HTERT RPE-1 (cell line): Measurements from ENCODE around the gene CIT.

Source experiments
- in situ Hi-C: fragments of 300-500 bp; cut with MboI; formaldehyde crosslinking; loops from 4 replicates; pipeline ENCODE4 v1.14.3; 2020; ENCODE audit warnings: low sequenced_read_pairs

Gene CIT

DNA sequence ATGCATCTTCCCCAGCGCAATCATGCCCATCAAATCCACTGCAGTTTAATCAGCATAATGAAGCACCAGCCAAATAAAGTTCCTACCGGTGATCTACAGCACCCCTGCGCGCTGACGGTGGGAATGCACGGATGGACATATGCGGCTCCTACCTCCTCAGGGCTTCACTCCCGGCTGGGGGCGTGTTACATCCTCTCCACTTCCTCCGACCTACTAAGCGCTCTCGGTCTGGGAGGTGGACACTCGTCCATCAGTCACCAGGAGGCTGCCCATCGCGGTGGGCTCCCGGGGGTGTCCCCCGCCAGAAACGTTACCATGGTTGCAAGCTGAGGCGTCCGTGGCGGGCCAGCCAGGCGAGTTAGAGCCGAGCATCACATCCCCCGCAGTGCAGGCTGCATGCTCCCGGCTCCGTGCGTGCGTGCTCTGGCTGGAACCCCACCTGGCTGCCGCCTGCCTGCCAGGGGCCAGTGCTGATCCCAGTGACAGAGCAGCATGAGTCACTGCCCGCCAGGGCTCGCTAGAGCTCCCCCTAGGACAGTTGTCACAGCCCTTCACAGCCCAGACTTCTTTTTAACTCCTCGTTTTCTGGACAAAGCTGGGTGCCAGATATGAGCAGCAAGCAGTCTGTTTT lies 73.0 kb downstream of the CIT start:
- in situ Hi-C loops, result no loop called here

DNA sequence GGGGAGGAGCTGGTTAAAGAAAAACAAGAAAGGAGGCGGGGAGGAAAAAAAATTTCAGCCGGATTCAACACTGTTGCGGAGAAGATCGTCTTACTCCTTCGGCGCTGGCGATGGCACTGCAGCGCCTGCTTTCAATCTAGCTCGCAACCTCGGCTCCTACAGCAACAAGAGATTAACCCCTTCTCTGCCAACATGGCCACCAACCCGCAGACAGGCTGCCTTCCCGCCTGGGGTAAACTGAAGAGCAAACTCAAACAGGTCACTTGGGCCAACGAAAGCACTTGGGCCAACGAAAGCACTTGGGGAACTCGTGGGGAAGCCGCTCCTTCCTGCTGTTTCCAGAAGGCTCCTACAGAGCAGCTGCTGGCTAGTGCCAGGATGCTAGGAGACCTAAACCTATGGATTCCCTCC lies 73.7 kb downstream of the CIT start:
- in situ Hi-C loops, result no loop called here

- in situ Hi-C loops, result no loop called here
These were observed 74.6 kb downstream of the CIT start for GRCh38 chr12:119802472-119802871.

GRCh38 chr12:119797090-119797489 lies 80.0 kb downstream of the CIT start:
- in situ Hi-C loops, result no loop called here

GRCh38 chr12:119796292-119796691 lies 80.8 kb downstream of the CIT start:
- in situ Hi-C loops, result no loop called here

DNA sequence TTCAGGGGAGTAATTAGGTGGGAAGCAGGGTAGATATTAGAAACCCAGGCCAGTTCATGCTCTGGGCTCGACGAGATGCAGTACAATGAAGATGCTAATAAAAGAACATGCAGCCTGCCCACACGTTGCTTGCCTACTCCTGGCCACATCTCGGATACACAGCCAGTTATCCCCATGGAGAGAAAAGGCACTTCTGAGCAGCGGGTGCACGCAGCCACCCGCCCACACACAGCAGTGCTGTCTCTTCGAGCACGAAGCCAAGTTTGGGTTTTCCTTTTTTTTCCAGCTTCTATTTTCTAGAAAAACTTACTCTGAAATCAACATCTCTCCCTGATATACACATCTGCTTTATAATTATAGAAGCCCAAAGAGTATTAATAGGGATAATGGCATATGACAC lies 85.7 kb downstream of the CIT start:
- in situ Hi-C loops, result no loop called here

DNA sequence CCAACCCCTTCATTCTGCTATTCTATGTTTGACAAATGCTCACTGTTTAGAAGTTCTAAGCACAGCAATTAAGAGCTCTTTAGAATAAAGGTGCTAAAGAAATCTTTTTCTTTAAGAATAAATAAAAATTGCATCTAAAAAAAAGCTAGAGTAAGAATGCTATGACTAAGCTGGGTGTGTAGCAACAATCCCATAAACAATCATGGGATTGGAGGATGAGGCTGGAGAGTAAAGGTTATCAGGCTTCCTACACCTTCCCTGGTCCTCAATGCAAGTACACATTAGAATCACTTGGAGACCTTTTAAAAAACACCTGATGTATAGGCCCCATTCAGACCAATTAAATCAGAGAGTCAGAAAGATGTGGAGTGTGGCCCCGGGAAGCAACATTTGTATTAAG lies 88.3 kb downstream of the CIT start:
- in situ Hi-C loops, result no loop called here

DNA sequence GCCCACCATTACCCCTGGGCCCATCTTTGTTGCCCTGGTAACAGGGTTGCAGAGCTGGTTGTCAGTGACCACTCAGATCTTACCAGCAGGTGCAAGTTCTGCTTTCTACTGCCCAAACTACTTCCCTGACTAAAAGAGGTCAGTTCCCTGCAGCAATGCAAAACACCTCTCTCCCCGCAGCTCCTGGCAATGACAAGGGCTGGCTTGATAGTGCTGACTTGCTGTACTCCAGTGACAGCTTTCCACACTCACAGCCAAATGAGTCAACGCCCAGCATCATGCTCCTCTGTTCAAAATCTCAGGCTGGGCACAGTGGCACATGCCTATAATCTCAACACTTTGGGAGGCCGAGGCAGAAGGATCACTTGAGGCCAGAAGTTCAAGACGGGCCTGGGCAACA lies 90.6 kb downstream of the CIT start:
- in situ Hi-C loops, result no loop called here

DNA sequence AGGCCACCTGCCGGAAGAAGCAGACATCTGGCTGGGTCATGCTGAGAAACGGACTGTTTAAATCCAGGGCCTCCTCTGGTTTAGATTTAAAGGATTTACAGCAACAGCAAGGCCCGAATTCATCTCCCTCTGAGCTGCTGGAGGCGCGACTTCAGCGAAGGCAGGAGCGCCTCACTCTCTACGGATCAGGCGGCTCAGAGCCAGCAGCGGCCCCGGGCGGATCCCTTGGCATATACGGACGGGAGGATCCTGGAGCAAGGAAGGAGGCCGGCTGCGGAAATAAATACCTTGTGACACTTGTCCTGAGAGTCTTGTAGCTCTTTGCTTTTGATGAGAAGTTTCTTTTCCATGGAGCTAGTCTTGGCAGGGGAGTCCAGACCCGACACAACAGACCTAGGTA lies 92.4 kb downstream of the CIT start:
- in situ Hi-C loops, result no loop called here

DNA sequence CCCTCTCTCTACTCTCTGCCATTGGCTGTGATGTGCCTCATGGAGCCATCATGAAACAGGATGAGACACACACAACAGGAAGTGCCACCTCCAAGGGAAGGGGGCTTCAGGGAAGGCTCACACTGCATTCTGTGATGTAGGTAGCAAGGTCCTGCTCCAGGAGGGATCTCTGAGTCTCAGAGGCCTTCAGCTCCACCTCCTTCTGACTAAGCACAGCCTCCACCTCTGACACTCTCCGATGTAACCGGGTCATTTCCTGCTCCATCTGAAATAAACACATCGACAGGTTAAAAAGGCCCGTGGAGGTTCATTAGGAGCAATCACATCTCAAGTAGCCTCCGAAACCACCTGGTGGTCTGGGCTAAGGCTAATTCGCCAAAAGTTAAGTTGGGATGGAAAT lies 93.3 kb downstream of the CIT start:
- in situ Hi-C loops, result no loop called here

- in situ Hi-C loops, result no loop called here
These were observed 95.3 kb downstream of the CIT start for GRCh38 chr12:119781804-119782203.

- in situ Hi-C loops, result no loop called here
These were observed 96.2 kb downstream of the CIT start for GRCh38 chr12:119780786-119781434.

DNA sequence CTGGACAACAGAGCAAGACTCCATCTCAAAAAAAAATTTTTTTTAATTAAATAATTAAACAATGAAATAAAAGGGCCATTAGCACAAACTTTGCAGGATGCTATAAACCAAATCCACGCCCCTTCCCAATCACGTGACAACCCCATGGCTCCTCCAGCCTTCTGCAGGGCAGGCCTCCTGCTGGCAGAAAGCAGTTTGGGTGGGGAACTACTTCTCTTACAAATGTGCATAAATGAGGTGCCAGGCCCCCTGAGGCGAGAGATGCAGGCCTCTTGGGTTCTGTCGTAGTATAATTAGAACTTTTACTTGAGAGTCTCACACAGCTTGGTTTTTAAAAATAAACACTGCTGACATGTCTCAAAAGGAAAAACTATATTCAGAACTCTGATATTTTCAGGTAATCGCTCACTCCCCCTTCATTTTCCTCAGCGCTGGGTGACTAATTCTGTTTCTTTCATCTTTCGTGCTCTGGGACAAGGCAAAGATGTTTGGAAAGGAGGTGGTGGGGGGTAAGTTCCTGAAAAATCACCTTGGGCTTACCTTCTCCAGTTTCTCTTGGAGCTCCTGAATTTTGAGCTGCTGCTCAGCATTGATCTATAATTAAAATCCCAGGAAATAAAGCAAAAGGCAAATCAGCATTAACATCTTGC lies 101.7 kb downstream of the CIT start:
- in situ Hi-C loops, result no loop called here

DNA sequence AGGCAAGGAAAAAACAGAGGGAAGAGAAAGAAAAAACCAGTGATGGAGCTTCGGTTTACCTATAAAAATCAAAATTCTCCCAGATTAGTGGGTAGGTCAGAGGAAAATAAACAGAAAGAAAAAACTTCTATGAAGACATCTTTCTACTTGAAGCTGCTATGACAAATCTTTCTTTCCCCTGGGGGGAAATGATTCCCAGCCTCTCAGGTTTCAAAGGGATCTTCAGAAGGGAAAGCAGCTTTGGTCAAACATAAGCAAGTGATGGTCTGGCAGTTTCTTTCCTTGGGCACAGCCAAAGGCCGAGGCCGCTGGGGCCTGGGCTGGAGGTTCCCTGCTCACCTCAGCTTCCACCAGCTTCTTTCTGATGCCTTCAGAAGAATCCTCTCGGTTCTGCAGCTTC lies 104.7 kb downstream of the CIT start:
- in situ Hi-C loops, result no loop called here

- in situ Hi-C loops, result no loop called here
These were observed 107.0 kb downstream of the CIT start for GRCh38 chr12:119770146-119770545.

- in situ Hi-C loops, result no loop called here
These were observed 114.5 kb downstream of the CIT start for GRCh38 chr12:119762619-119763018.

GRCh38 chr12:119758722-119759121 lies 118.4 kb downstream of the CIT start:
- in situ Hi-C loops, result no loop called here

GRCh38 chr12:119758234-119758633 lies 118.9 kb downstream of the CIT start:
- in situ Hi-C loops, result no loop called here

- in situ Hi-C loops, result no loop called here
These were observed 125.2 kb downstream of the CIT start for GRCh38 chr12:119751961-119752360.

DNA sequence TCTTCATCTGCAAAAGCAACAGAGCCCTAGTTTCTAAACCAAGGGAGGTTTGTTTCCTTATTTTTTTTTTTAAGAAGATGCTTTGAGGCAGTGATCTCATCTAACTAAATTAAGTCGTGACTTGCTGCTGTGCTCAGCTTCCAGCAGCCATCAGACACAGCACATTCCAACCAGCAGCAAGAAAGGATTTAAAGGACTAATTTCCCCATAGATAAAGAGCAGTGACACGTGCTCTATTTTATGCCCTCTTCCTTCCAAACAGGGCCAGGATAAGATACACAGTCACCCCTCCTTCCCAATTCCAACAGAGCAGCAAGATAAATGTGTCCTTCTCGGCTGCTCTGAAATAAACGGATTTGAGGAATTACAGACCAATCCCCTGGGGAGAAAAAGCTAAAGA lies 127.5 kb downstream of the CIT start:
- in situ Hi-C loops, result no loop called here

GRCh38 chr12:119748497-119748896 lies 128.6 kb downstream of the CIT start:
- in situ Hi-C loops, result no loop called here

- in situ Hi-C loops, result no loop called here
These were observed 131.0 kb downstream of the CIT start for GRCh38 chr12:119746169-119746568.
